M059J (cell line): ENCODE data around the gene DMAP1. TPM values are rescaled to one million over a fixed set of nuclear protein-coding genes. Genes with fewer than 3 reads are reported as not detected.
"Not testable (repeated sequence)": the region's sequence is repeated elsewhere in the genome, so short reads cannot be mapped to it uniquely, and the experiment has no call there.

Experiments
- DNase-seq: peaks from one replicate; pipeline ENCODE4 v3.0.0-alpha.2; 2012; ENCODE audit warnings: low read depth
- total RNA-seq: library from RNA; depleted of rRNA; stranded (reverse); fragments of >200 nt; shearing (Covaris generic); gene quantifications from 2 replicates; pipeline ENCODE4 v1.2.3, GENCODE V29; 2014; rRNA removed

Gene DMAP1, protein sequence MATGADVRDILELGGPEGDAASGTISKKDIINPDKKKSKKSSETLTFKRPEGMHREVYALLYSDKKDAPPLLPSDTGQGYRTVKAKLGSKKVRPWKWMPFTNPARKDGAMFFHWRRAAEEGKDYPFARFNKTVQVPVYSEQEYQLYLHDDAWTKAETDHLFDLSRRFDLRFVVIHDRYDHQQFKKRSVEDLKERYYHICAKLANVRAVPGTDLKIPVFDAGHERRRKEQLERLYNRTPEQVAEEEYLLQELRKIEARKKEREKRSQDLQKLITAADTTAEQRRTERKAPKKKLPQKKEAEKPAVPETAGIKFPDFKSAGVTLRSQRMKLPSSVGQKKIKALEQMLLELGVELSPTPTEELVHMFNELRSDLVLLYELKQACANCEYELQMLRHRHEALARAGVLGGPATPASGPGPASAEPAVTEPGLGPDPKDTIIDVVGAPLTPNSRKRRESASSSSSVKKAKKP
- total RNA-seq: 13.7 and 29.3 TPM in 2 replicates

- peak; percentile 77 for DNase-seq
Observed at GRCh38 chr1:44213222-44214112, at the start of gene DMAP1. DMAP1 (plus strand) TSS chr1:44213471; CDS start chr1:44213754, 283 bp downstream.

DNA sequence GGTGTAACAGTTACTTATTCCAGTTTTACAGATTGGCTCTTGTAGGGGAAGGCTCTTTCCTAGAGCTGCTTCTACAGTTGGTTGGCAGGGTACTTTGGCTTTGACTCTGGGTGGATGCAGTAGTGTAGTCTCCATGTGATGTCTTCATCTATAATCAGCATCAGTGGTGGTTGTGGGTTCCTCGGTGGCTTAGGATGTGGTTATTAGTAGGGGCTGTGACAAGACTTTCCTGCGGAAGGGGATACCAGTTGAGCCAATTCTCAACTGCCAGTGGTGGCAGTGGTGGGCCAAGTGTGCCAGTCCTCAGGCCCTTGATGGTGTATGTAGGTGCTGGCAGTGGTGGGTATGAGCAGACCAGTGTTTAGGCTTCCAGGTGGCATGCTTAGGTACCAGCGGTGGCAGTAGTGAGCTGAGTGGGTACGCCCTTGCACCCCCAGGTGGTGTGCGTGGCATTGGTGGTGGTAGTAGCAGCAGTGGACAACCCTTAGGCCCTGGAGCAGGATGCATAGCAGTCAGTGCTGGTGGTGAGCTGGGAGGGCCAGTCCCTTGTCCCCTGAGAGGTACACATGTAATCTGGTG lies 44.7 kb upstream of the DMAP1 start:
- DNase-seq: no peak

- DNase-seq: peak; percentile 38
Observed at GRCh38 chr1:44170281-44170823, 42.9 kb upstream of the DMAP1 start.

- no peak for DNase-seq
Observed at GRCh38 chr1:44174630-44175029, 38.6 kb upstream of the DMAP1 start.

DNA sequence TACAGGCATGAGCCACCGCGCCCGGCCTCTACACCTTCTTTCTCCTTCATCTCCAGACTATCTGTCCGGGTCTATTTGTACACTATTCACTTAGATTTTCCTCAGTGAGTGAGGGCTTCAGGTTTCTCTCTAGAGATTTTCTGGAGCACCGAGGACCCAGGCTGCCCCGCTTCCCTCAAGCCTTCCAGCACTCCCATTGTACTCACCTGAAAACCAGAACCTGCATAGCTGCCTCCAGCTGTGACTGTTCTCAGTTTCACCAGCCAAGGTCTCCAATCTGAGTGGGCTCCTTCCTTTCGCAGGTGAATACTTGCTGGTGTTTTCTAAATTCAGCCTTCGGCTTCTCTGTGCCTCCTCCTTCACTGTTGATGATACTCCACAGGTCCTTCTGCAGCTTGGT lies 12.9 kb upstream of the DMAP1 start:
- DNase-seq: no peak

GRCh38 chr1:44206545-44206944 lies 6.7 kb upstream of the DMAP1 start:
- DNase-seq: not testable (repeated sequence)

DNA sequence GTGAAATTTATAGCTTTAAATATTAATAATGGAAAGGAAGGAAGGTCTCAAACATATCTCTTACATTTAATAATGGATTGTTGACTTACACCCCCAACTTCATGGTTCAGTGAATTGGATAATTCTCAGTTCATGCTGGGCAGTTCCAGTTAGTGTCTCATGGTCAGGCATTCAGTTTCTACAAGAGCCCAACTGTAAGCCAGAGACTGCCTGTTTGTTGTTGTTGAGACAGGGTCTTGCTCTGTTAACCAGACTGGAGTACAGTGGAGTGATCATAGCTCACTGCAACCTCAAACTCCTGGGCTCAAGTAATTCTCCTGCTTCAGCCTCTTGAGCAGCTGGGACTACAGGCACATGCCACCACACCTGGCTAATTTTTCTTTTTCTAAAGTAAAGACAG lies 5.0 kb upstream of the DMAP1 start:
- DNase-seq: no peak

GRCh38 chr1:44210595-44210994 lies 2.7 kb upstream of the DMAP1 start:
- no peak for DNase-seq

GRCh38 chr1:44212355-44213221 lies 683 bp upstream of the DMAP1 start:
- DNase-seq: no peak

DNA sequence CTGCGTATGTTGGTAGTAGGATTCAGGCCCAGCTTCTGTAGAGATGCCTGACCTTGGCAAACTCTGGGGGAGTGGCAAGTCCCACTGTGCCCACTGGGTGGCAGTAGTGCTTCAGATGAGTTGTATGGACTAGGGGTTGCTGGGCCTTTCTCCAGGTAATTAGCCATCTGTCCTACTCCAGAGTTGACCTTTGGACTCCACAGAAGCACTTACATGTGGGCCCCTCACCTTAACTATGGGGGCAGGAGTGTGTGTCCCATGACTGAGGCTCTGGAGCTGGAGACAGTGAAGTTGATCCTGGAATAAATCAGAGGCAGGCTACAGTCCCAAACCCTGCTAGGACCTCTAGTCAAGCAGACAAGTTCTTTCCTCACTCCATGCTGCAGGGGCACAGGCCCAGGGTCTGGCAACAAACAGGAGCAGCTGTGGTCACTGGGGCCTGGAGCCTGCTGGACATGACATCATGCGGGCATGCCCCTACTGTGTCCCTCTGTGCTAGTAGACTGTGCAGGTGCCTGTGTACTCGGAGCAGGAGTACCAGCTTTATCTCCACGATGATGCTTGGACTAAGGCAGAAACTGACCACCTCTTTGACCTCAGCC lies 4.6 kb downstream of the DMAP1 start:
- DNase-seq: peak; percentile 70

- DNase-seq: no peak
Observed at GRCh38 chr1:44218503-44219300, 5.4 kb downstream of the DMAP1 start.

GRCh38 chr1:44219301-44219626 lies 6.0 kb downstream of the DMAP1 start:
- no peak for DNase-seq

DNA sequence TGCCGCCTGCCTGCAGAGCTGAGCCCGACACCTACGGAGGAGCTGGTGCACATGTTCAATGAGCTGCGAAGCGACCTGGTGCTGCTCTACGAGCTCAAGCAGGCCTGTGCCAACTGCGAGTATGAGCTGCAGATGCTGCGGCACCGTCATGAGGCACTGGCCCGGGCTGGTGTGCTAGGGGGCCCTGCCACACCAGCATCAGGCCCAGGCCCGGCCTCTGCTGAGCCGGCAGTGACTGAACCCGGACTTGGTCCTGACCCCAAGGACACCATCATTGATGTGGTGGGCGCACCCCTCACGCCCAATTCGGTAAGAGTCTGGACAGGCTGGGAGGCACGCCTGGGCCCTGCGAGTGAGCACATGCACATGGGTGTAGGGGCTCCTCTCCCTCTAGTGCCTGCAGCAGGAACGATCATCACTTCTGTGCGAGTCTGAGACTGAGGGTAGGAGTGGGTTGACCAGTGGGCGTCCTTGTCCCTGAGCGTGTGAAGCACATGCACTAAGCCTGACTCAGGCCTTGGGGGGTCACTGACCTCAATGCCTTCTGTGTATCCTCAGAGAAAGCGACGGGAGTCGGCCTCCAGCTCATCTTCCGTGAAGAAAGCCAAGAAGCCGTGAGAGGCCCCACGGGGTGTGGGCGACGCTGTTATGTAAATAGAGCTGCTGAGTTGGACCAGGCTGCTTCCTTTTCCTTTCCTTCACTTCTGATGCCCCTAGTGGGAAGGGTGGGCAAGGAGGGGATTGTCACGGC lies 6.9 kb downstream of the DMAP1 start:
- DNase-seq: no peak

DNA sequence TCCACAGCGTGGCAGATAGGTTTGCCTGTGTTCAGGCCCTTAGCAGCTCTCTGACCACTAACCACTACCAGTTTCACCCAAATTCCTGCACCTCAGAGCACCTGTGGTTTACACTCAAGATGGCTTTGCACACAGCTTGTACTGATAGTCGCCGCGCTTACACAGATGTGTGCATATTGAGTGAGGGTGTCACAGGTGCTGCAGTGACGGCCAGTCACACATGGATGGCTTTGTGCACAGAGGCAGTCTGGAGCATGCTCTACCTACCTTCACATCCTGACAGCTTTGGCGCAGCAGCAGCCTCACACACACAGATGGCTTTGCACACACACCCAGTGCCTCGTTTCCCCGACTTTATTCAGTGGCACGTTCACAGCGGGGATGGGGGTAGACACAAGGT lies 7.5 kb downstream of the DMAP1 start:
- DNase-seq: no peak

DNA sequence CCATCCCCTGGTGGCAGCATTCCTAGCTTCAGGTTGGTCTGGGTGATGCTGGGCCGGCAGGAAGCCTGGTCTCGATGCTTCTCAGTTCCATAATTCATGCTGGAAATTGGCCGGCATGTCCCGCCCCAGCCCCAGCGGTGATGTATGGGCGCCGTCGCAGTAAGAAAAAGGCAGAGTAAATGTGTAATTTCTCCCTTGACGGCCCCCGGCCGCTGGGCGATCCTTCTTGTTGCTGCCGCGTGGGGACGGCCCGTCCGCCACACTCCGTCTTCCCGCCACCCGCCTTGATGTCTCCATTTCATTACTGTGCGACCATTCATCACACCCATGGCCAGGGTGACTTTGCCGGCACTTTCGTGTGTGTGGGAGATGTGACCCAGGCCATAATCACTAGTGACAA lies 8.5 kb downstream of the DMAP1 start:
- DNase-seq: no peak

GRCh38 chr1:44222397-44223186 lies 9.3 kb downstream of the DMAP1 start:
- DNase-seq: no peak

DNA sequence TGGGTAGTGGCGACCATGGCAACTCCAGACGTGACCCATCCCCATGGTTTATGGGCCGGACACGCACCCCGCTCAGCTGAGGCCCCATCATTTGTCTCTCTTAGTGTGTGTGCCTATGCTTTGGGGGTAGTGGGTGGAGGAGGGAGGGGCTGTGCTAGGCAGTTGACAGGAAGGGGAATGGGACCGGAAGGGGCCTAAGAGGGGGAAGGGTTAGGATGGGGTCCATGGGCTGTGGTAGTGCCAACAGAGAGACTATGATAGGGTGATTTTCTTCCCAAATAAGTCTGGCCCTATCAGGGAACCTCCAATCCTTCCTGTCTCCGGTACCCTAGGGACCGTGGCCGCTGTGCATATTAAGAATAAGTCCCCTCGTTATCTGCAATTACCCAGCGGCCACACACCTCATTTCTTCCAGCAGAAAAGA lies 9.9 kb downstream of the DMAP1 start:
- DNase-seq: no peak

DNA sequence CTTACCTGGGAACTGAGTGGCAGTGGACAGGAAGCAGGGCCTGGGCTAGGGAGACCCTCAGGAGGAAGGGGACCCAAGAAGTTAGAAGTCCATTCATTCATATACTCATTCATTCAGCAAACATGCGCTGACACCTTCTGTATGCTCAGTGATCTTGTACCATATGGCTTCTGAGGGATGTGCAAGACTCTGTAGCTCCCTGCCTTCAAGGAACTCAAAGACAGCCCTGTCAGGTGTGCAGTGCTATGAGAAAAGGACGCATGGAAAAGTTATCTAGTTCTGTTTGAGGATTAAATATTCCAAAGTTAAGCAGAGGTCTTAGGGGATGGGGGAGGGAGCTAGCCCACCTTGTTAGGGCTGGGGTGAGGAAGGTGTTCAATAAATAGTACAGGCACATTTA lies 12.5 kb downstream of the DMAP1 start:
- DNase-seq: no peak
